ENCODE measurements around the gene COG4.
A peak's percentile ranks its signal among the peaks of the same experiment; 100 is the strongest.

Gene COG4

DNA sequence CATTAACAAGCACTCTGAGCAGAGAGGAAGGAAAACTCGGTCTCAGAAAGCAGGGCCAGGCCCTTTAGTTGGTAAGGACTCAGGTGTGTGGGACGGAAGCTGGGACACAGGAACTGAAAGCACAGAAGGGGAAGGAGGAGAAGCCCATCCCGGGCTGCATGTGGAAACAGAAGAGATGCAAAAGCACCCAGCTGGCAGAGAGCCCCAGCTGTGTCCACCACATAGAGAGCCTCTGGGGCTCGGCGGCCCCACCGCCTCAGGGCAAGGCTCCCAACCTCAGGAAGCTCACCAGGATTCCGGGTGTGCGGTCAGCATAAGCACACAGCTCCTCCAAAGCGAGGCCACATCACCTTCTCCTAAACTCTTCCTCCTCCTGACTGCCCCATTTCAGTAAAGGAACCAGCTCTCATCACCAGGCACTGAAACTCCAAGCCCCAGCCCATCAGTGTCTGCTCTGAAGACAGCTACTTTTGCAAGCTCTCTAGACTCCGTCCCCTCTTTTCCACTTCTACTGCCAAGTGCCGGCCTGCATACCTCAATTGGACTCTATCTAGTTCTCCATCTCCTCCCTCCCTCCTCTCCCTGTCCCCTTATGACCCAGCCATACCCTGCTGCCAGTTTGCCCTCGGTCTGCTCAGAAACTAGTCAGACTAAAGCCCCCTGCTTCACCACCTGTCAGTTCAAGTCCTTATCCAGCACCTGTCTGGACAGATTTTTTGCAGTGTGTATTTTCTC is 90.5 kb downstream of the COG4 start:
- Histone ChIP-seq H3K27ac (peak overlapping the region; percentile 57), H3K36me3 (replicated peaks) (peaks cover 7% of the 10 kb centered on the region), H3K27me3 (replicated peaks) (no peaks in the 10 kb centered on the region), H3K4me3 (ENCODE audit: low read depth, low read length) (no peak overlapping the region)
- no peak for DNase-seq
- TF ChIP-seq, protein P1, sequence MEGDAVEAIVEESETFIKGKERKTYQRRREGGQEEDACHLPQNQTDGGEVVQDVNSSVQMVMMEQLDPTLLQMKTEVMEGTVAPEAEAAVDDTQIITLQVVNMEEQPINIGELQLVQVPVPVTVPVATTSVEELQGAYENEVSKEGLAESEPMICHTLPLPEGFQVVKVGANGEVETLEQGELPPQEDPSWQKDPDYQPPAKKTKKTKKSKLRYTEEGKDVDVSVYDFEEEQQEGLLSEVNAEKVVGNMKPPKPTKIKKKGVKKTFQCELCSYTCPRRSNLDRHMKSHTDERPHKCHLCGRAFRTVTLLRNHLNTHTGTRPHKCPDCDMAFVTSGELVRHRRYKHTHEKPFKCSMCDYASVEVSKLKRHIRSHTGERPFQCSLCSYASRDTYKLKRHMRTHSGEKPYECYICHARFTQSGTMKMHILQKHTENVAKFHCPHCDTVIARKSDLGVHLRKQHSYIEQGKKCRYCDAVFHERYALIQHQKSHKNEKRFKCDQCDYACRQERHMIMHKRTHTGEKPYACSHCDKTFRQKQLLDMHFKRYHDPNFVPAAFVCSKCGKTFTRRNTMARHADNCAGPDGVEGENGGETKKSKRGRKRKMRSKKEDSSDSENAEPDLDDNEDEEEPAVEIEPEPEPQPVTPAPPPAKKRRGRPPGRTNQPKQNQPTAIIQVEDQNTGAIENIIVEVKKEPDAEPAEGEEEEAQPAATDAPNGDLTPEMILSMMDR (IDR thresholded peaks at IDR 0.05; ENCODE audit: low read depth, low read length, missing control alignments): no peak
- in situ Hi-C loops (cut with HindIII; ENCODE audit: low pct_ligation_motif_present, low sequenced_read_pairs): no loop called here

DNA sequence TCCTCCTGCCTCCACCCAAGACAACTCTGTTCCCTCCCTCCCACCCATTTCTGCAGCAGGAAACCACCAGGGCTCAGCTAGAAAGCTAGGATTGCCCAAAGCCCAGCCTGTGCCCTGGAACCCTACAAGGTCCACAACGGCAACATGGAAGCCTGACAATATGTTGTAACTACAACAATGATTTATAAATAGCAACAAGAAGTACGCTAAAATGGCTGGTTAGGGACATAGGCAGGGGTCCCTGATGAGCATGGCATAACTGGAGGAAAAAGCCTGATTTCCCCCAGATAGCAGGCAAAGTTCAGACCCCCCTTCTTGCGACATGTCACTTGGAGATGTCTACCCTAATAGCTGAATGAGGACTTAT is 91.0 kb downstream of the COG4 start:
- H3K4me3 ChIP-seq (ENCODE audit: low read depth, low read length): no peak overlapping the region
- no peak for DNase-seq
- H3K36me3 ChIP-seq (replicated peaks): peaks cover 7% of the 10 kb centered on the region
- TF ChIP-seq, protein P1 (IDR thresholded peaks at IDR 0.05; ENCODE audit: low read depth, low read length, missing control alignments): no peak
- H3K27ac ChIP-seq: peak overlapping the region; percentile 57
- in situ Hi-C loops (cut with HindIII; ENCODE audit: low pct_ligation_motif_present, low sequenced_read_pairs): no loop called here
- H3K27me3 ChIP-seq (replicated peaks): no peaks in the 10 kb centered on the region

DNA sequence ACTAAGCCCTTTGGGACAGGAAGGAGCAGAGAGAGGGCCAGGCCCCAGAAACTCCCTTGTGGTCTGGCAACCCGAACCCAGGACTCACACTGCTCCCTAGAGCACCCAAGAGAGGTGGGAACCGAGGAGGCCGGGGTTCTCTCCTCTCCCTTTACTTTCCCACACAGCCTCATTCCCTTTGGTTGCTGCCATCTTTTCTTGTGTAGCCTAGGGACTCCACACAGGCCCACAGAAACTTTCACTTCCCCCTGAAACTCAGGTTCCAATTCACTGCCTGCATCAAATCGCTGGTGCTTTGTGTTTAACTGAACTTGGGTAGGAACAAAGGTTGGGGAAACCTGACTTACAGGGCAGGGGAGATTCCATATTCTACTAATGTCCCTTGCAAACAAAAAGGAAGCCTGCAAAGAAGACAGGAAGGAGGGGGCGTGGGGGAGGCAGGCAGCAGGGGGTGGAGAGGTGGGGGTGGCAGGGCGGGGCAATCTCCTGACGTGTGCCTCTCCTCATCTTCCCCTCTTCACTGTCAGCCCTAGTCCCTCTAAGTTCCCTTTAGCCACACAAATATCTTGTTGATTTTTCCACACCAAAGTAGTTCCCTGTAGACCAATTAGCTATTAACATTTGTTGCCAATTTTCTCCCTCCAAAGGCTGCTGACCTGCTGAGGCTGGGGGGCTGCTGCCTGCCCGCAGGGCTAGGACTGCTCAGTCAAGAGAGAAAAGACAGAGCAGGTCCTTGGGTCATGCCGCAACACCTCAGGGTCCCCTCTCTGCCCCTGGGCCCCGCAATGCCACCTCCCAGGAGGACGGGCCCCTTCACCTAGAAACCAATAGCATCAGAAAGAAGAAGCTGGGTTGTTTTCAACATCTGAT is 92.5 kb downstream of the COG4 start:
- Histone ChIP-seq H3K36me3 (replicated peaks) (peaks cover 7% of the 10 kb centered on the region), H3K27me3 (replicated peaks) (no peaks in the 10 kb centered on the region), H3K27ac (peak overlapping the region; percentile 44), H3K4me3 (ENCODE audit: low read depth, low read length) (no peak overlapping the region)
- DNase-seq: no peak
- in situ Hi-C loops (cut with HindIII; ENCODE audit: low pct_ligation_motif_present, low sequenced_read_pairs): no loop called here
- TF ChIP-seq, protein P1 (IDR thresholded peaks at IDR 0.05; ENCODE audit: low read depth, low read length, missing control alignments): no peak
